Measurements from ENCODE around the gene GNG13. TPM values are rescaled to one million over a fixed set of nuclear protein-coding genes. Genes with fewer than 3 reads are reported as not detected.

Gene GNG13
- total RNA-seq, 1 experiment from 2014 or later, result not detected

GRCh38 chr16:832652-833336 is 32.3 kb upstream of the GNG13 start:
- Histone ChIP-seq H4K20me1 (ENCODE audit: low read length) (no peaks in the 10 kb centered on the region), H3K27me3 (ENCODE audit: low read length) (no peaks in the 10 kb centered on the region), H3K9me2 (replicated peaks; ENCODE audit: low read length) (no peaks in the 10 kb centered on the region), H3K36me3 (ENCODE audit: low read depth, low read length) (no peaks in the 10 kb centered on the region), H2AFZ (ENCODE audit: low read length) (no peak overlapping the region), H3K79me2 (ENCODE audit: low read length) (no peaks in the 10 kb centered on the region), H3K9me3 (ENCODE audit: low read length) (no peaks in the 10 kb centered on the region), H3K4me2 (ENCODE audit: low read length) (no peak overlapping the region), H3K4me3 (ENCODE audit: low read length) (no peak overlapping the region), H3F3A (ENCODE audit: low read length, unreplicated experiment) (no peaks in the 10 kb centered on the region), H3K27ac (ENCODE audit: low read length) (no peak overlapping the region), H3K9ac (ENCODE audit: low read length) (no peak overlapping the region), H3K4me1 (ENCODE audit: insufficient read depth, low read length) (no peaks in the 10 kb centered on the region)
- no TSS peak for BruUV-seq (replicated peaks)
- intact Hi-C loops (cut with micrococcal nuclease), result no loop called here
- TF ChIP-seq EZH2 (IDR thresholded peaks at IDR 0.05; ENCODE audit: low read length, unreplicated experiment) (no peak), CTCF (conservative IDR thresholded peaks at IDR 0.05; ENCODE audit: low read depth, low read length) (no peak), EZH2phosphoT487 (IDR thresholded peaks at IDR 0.05; ENCODE audit: borderline replicate concordance, low read length) (no peak)
- ATAC-seq (peak; percentile 50), DNase-seq (no peak)
- ChIA-PET CTCF (no interaction called here), POLR2A (ENCODE audit: unreplicated experiment) (no interaction called here)

- TF ChIP-seq EZH2phosphoT487 (IDR thresholded peaks at IDR 0.05; ENCODE audit: borderline replicate concordance, low read length), result no peak
- no peak for TF ChIP-seq CTCF (conservative IDR thresholded peaks at IDR 0.05; ENCODE audit: low read depth, low read length)
- TF ChIP-seq EZH2 (IDR thresholded peaks at IDR 0.05; ENCODE audit: low read length, unreplicated experiment), result no peak
- Histone ChIP-seq H2AFZ (ENCODE audit: low read length) (no peak overlapping the region), H3K9ac (ENCODE audit: low read length) (no peak overlapping the region), H3K9me2 (replicated peaks; ENCODE audit: low read length) (no peaks in the 10 kb centered on the region), H3K36me3 (ENCODE audit: low read depth, low read length) (no peaks in the 10 kb centered on the region), H3K9me3 (ENCODE audit: low read length) (no peaks in the 10 kb centered on the region), H3K27ac (ENCODE audit: low read length) (no peak overlapping the region), H3F3A (ENCODE audit: low read length, unreplicated experiment) (no peaks in the 10 kb centered on the region), H3K4me2 (ENCODE audit: low read length) (no peak overlapping the region), H3K4me3 (ENCODE audit: low read length) (no peak overlapping the region), H4K20me1 (ENCODE audit: low read length) (no peaks in the 10 kb centered on the region), H3K4me1 (ENCODE audit: insufficient read depth, low read length) (no peaks in the 10 kb centered on the region), H3K27me3 (ENCODE audit: low read length) (no peaks in the 10 kb centered on the region), H3K79me2 (ENCODE audit: low read length) (no peaks in the 10 kb centered on the region)
- BruUV-seq (replicated peaks), result no TSS peak
- ATAC-seq (no peak), DNase-seq (no peak)
- CTCF ChIA-PET, result no interaction called here
- POLR2A ChIA-PET (ENCODE audit: unreplicated experiment), result no interaction called here
- intact Hi-C loops (cut with micrococcal nuclease), result no loop called here
Observed at GRCh38 chr16:831571-832413, 31.3 kb upstream of the GNG13 start.

Data from PC-3 (cell line).